ENCODE results near the gene P2RY12. TPM values are rescaled to one million over a fixed set of nuclear protein-coding genes. Genes with fewer than 3 reads are reported as not detected.

P2RY12 gene
- polyA plus RNA-seq, 1 donor from 2014 or later, result not detected

GRCh38 chr3:151371526-151371925, 13.0 kb downstream of the P2RY12 start:
- H3K9ac ChIP-seq (ENCODE audit: low read length), result no peak overlapping the region
- no peaks in the 10 kb centered on the region for H3K79me2 ChIP-seq (replicated peaks; ENCODE audit: insufficient read depth, low read length)
- H3F3A ChIP-seq (ENCODE audit: insufficient read depth, low read length, poor library complexity, severe bottlenecking), result no peaks in the 10 kb centered on the region
- no peaks in the 10 kb centered on the region for H4K20me1 ChIP-seq (ENCODE audit: insufficient read depth)
- no peak overlapping the region for H2AFZ ChIP-seq (ENCODE audit: low read depth, low read length)
- no peaks in the 10 kb centered on the region for H3K9me2 ChIP-seq (ENCODE audit: insufficient read depth, low read length)
- no peaks in the 10 kb centered on the region for H3K36me3 ChIP-seq (ENCODE audit: insufficient read depth, low read length)
- H3K27me3 ChIP-seq (ENCODE audit: insufficient read depth, low read depth, low read length), result no peaks in the 10 kb centered on the region
- no peaks in the 10 kb centered on the region for H3K9me3 ChIP-seq (ENCODE audit: low read length)
- no peak overlapping the region for H3K27ac ChIP-seq (ENCODE audit: low read length)
- TF ChIP-seq EP300 (conservative IDR thresholded peaks at IDR 0.05; ENCODE audit: poor library complexity, severe bottlenecking), result no peak
- TF ChIP-seq, protein P1, sequence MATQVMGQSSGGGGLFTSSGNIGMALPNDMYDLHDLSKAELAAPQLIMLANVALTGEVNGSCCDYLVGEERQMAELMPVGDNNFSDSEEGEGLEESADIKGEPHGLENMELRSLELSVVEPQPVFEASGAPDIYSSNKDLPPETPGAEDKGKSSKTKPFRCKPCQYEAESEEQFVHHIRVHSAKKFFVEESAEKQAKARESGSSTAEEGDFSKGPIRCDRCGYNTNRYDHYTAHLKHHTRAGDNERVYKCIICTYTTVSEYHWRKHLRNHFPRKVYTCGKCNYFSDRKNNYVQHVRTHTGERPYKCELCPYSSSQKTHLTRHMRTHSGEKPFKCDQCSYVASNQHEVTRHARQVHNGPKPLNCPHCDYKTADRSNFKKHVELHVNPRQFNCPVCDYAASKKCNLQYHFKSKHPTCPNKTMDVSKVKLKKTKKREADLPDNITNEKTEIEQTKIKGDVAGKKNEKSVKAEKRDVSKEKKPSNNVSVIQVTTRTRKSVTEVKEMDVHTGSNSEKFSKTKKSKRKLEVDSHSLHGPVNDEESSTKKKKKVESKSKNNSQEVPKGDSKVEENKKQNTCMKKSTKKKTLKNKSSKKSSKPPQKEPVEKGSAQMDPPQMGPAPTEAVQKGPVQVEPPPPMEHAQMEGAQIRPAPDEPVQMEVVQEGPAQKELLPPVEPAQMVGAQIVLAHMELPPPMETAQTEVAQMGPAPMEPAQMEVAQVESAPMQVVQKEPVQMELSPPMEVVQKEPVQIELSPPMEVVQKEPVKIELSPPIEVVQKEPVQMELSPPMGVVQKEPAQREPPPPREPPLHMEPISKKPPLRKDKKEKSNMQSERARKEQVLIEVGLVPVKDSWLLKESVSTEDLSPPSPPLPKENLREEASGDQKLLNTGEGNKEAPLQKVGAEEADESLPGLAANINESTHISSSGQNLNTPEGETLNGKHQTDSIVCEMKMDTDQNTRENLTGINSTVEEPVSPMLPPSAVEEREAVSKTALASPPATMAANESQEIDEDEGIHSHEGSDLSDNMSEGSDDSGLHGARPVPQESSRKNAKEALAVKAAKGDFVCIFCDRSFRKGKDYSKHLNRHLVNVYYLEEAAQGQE (IDR thresholded peaks at IDR 0.05; ENCODE audit: borderline replicate concordance), result no peak
- TF ChIP-seq SMC3 (conservative IDR thresholded peaks at IDR 0.05; ENCODE audit: poor library complexity), result no peak
- TF ChIP-seq CTCF (IDR thresholded peaks at IDR 0.05; ENCODE audit: poor library complexity, severe bottlenecking), result no peak
- TF ChIP-seq RAD21 (conservative IDR thresholded peaks at IDR 0.05), result no peak
- no peak for TF ChIP-seq POLR2AphosphoS5 (IDR thresholded peaks at IDR 0.05)
- TF ChIP-seq TAF1 (IDR thresholded peaks at IDR 0.05; ENCODE audit: low read depth), result no peak
- no peak for TF ChIP-seq EZH2 (IDR thresholded peaks at IDR 0.05; ENCODE audit: borderline replicate concordance, insufficient read depth, low read length, poor library complexity, severe bottlenecking)
- TF ChIP-seq MXI1 (conservative IDR thresholded peaks at IDR 0.05; ENCODE audit: poor library complexity, severe bottlenecking), result no peak
- no peak overlapping the region for H3K4me2 ChIP-seq (ENCODE audit: low read length)
- no peak overlapping the region for H3K4me3 ChIP-seq (ENCODE audit: low read length)

DNA sequence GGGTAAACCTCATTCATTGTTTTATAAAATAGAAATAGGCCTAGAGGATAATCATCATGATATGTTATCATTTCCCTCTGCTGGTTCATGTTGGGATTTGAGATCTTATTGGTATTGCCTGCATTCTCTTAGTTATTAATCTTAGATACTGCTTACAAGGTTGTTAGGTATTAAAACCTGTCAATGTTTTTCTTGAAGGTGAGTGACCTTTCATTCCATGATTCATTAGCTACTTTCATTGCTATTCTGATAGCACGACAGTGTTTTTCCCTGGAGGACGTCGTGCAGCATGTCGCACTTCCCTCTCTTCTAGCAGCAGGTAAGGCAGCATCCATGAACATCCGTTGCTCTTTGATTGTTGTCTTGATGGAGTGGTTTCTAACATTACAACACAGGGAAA, 17.1 kb downstream of the P2RY12 start:
- TF ChIP-seq SMC3 (conservative IDR thresholded peaks at IDR 0.05; ENCODE audit: poor library complexity), result no peak
- no peak for TF ChIP-seq CTCF (IDR thresholded peaks at IDR 0.05; ENCODE audit: poor library complexity, severe bottlenecking)
- no peak for TF ChIP-seq RAD21 (conservative IDR thresholded peaks at IDR 0.05)
- H3K27ac ChIP-seq (ENCODE audit: low read length), result no peak overlapping the region

More for the DNA sequence above, 17.1 kb downstream of the P2RY12 start:
- Histone ChIP-seq H3K4me3 (ENCODE audit: low read length) (no peak overlapping the region), H3K9me3 (ENCODE audit: low read length) (no peaks in the 10 kb centered on the region), H2AFZ (ENCODE audit: low read depth, low read length) (no peak overlapping the region), H3F3A (ENCODE audit: insufficient read depth, low read length, poor library complexity, severe bottlenecking) (no peaks in the 10 kb centered on the region), H3K9me2 (ENCODE audit: insufficient read depth, low read length) (no peaks in the 10 kb centered on the region), H3K9ac (ENCODE audit: low read length) (no peak overlapping the region), H4K20me1 (ENCODE audit: insufficient read depth) (no peaks in the 10 kb centered on the region), H3K27me3 (ENCODE audit: insufficient read depth, low read depth, low read length) (no peaks in the 10 kb centered on the region), H3K36me3 (ENCODE audit: insufficient read depth, low read length) (no peaks in the 10 kb centered on the region), H3K79me2 (replicated peaks; ENCODE audit: insufficient read depth, low read length) (no peaks in the 10 kb centered on the region), H3K4me2 (ENCODE audit: low read length) (no peak overlapping the region)
